ENCODE measurements around the gene RFFL. TPM values are rescaled to one million over a fixed set of nuclear protein-coding genes. Genes with fewer than 3 reads are reported as not detected.

RFFL gene
- total and polyA plus RNA-seq, 2 donors (not counting 1 experiment from before 2014, with no cell fraction given) = 13.6 to 36.9 TPM

- peaks cover 10% of the 10 kb centered on the region for H3K27me3 Mint-ChIP-seq
- TF ChIP-seq CTCF (IDR thresholded peaks at IDR 0.05) (no peak), EZH2 (IDR thresholded peaks at IDR 0.05; ENCODE audit: borderline replicate concordance, insufficient read depth, low read depth, low read length, poor library complexity, severe bottlenecking) (no peak)
- H3K27ac Mint-ChIP-seq = no peak overlapping the region
- peaks cover 3% of the 10 kb centered on the region for H3K9me3 Mint-ChIP-seq (ENCODE audit: insufficient read depth)
- ChIA-PET CTCF (no interaction called here), POLR2A (no interaction called here)
- H4K20me1 ChIP-seq (ENCODE audit: control insufficient read depth, insufficient read depth, low read length, poor library complexity, severe bottlenecking) = no peaks in the 10 kb centered on the region
- H3K4me2 ChIP-seq (replicated peaks; ENCODE audit: low read depth, low read length, poor library complexity, severe bottlenecking) = no peak overlapping the region
- H2AFZ ChIP-seq (ENCODE audit: insufficient read depth, low read depth, low read length, poor library complexity, severe bottlenecking) = no peak overlapping the region
- no peak overlapping the region for H3K4me3 ChIP-seq (ENCODE audit: control extremely low read depth in 1 of 5, extremely low read depth in 1 of 5, insufficient read depth in 1 of 5, low read depth in 2 of 5, low read length in 4 of 5)
- ATAC-seq (ENCODE audit: low read depth) = no peak
- peaks cover 0 to 7% (median 0%) of the 10 kb centered on the region in 4 experiments for H3K27me3 ChIP-seq (replicated peaks in 1 of 4; ENCODE audit: control extremely low read depth in 1 of 4, control insufficient read depth in 3 of 4, insufficient read depth in 4 of 4, low read length in 3 of 4)
- H3K79me2 ChIP-seq (ENCODE audit: control insufficient read depth, insufficient read depth, low read length) = peaks cover 22% of the 10 kb centered on the region
- intact Hi-C loops (cut with micrococcal nuclease) = no loop called here
- H3K4me1 Mint-ChIP-seq = peaks cover 22% of the 10 kb centered on the region
- no peaks in the 10 kb centered on the region for H3K9me3 ChIP-seq (ENCODE audit: control extremely low read depth in 1 of 3, control insufficient read depth in 2 of 3, insufficient read depth in 1 of 3, low read length in 2 of 3)
- no peak for DNase-seq
- no peak overlapping the region for H3K27ac ChIP-seq (ENCODE audit: low read length in 2 of 2)
- H3K4me3 Mint-ChIP-seq = no peak overlapping the region
- no peak overlapping the region for H3K9ac ChIP-seq (ENCODE audit: low read length)
- no CpG with 5 or more reads among the region's 1 CpG for WGBS (ENCODE audit: insufficient coverage)
- peaks cover 0 to 1% of the 10 kb centered on the region in 2 experiments for H3K36me3 ChIP-seq (replicated peaks in 1 of 2; ENCODE audit: control extremely low read depth in 1 of 2, control insufficient read depth in 1 of 2, extremely low read depth in 1 of 2, insufficient read depth in 2 of 2, low read length in 1 of 2)
- H3K4me1 ChIP-seq (ENCODE audit: control insufficient read depth in 2 of 2, insufficient read depth in 2 of 2, low read length in 2 of 2) = peaks cover 13 to 17% of the 10 kb centered on the region in 2 donors
Observed at GRCh38 chr17:34958438-34958837, 105.1 kb downstream of the RFFL start.

Small RNA genes lying within 50 kb of the gene (small RNA-seq; reads per million reads assigned to genes)
- gene AC004223.1 (ENCODE audit: insufficient read length, low read depth, low replicate concordance) (not detected), gene RNU6-840P (ENCODE audit: insufficient read length, low read depth, low replicate concordance) (not detected)

Other genes starting within 250 kb of the RFFL start
- 2.6 and 2.8 TPM in 2 replicates for gene CCT6B, start 102.2 kb downstream of the RFFL start, total RNA-seq
- gene CCT6B, start 102.2 kb downstream of the RFFL start, polyA plus RNA-seq = 0.82 and 1.0 TPM in 2 replicates
- 44.6 and 45.4 TPM in 2 replicates for gene ZNF830, start 102.2 kb downstream of the RFFL start, total RNA-seq
- 9.3 and 18.4 TPM in 2 replicates for gene ZNF830, start 102.2 kb downstream of the RFFL start, polyA plus RNA-seq
- gene LIG3, start 83.2 kb downstream of the RFFL start, total RNA-seq = 34.4 and 43.1 TPM in 2 replicates
- 8.8 and 9.2 TPM in 2 replicates for gene LIG3, start 83.2 kb downstream of the RFFL start, polyA plus RNA-seq
- gene RAD51D, start 56.2 kb upstream of the RFFL start, total RNA-seq = 29.4 and 31.2 TPM in 2 replicates
- 12.8 and 16.2 TPM in 2 replicates for gene RAD51D, start 56.2 kb upstream of the RFFL start, polyA plus RNA-seq
- not detected in 2 replicates for gene FNDC8, start 57.9 kb upstream of the RFFL start, total RNA-seq
- gene FNDC8, start 57.9 kb upstream of the RFFL start, polyA plus RNA-seq = not detected in 2 replicates
- gene NLE1, start 78.6 kb upstream of the RFFL start, total RNA-seq = 13.7 and 17.5 TPM in 2 replicates
- 10.4 and 16.5 TPM in 2 replicates for gene NLE1, start 78.6 kb upstream of the RFFL start, polyA plus RNA-seq
- not detected in 2 replicates for gene UNC45B, start 84.1 kb upstream of the RFFL start, total RNA-seq
- not detected in 2 replicates for gene UNC45B, start 84.1 kb upstream of the RFFL start, polyA plus RNA-seq
- gene SLC35G3, start 130.7 kb upstream of the RFFL start, total RNA-seq = not detected in 2 replicates
- gene SLC35G3, start 130.7 kb upstream of the RFFL start, polyA plus RNA-seq = not detected in 2 replicates
- 11.1 and 12.5 TPM in 2 replicates for gene SLFN5, start 179.4 kb upstream of the RFFL start, total RNA-seq
- gene SLFN5, start 179.4 kb upstream of the RFFL start, polyA plus RNA-seq = 0.82 and 1.5 TPM in 2 replicates

Data from B cell (primary cell).